ENCODE results near the gene BBS9. TPM values are rescaled to one million over a fixed set of nuclear protein-coding genes. Genes with fewer than 3 reads are reported as not detected.
A peak's percentile ranks its signal among the peaks of the same experiment; 100 is the strongest.
"Not testable (repeated sequence)": the region's sequence is repeated elsewhere in the genome, so short reads cannot be mapped to it uniquely, and the experiment has no call there.

The BBS9 gene
- total and polyA plus RNA-seq, 2 donors = 7.3 to 72.8 TPM

GRCh38 chr7:33503014-33503413 is 373.6 kb downstream of the BBS9 start:
- WGBS = 92% methylated on average over 9 of the region's 9 CpGs
- H3K4me1 ChIP-seq (ENCODE audit: insufficient read depth) = no peaks in the 10 kb centered on the region
- no peak overlapping the region for H3K4me3 ChIP-seq (ENCODE audit: low read depth, low read length)
- H3K36me3 ChIP-seq (ENCODE audit: insufficient read depth) = no peaks in the 10 kb centered on the region
- peak overlapping the region; percentile 10 for H3K27ac ChIP-seq (ENCODE audit: low read depth)
- peak; percentile 36 for DNase-seq (ENCODE audit: extremely low spot score)

GRCh38 chr7:33503736-33504135 is 374.4 kb downstream of the BBS9 start:
- H3K27ac ChIP-seq (ENCODE audit: low read depth) = no peak overlapping the region
- no peak for DNase-seq (ENCODE audit: extremely low spot score)
- no peaks in the 10 kb centered on the region for H3K4me1 ChIP-seq (ENCODE audit: insufficient read depth)
- H3K4me3 ChIP-seq (ENCODE audit: low read depth, low read length) = no peak overlapping the region
- no peaks in the 10 kb centered on the region for H3K36me3 ChIP-seq (ENCODE audit: insufficient read depth)
- WGBS = 64% methylated on average over 5 of the region's 5 CpGs

GRCh38 chr7:33504266-33504665 is 374.9 kb downstream of the BBS9 start:
- 89% methylated on average over 6 of the region's 6 CpGs for WGBS
- Histone ChIP-seq H3K4me1 (ENCODE audit: insufficient read depth) (no peaks in the 10 kb centered on the region), H3K36me3 (ENCODE audit: insufficient read depth) (no peaks in the 10 kb centered on the region), H3K27ac (ENCODE audit: low read depth) (no peak overlapping the region), H3K4me3 (ENCODE audit: low read depth, low read length) (no peak overlapping the region)
- DNase-seq (ENCODE audit: extremely low spot score) = no peak

- 93% methylated on average over 3 of the region's 3 CpGs for WGBS
- H3K36me3 ChIP-seq (ENCODE audit: insufficient read depth) = no peaks in the 10 kb centered on the region
- H3K27ac ChIP-seq (ENCODE audit: low read depth) = no peak overlapping the region
- no peak for DNase-seq (ENCODE audit: extremely low spot score)
- H3K4me3 ChIP-seq (ENCODE audit: low read depth, low read length) = no peak overlapping the region
- no peaks in the 10 kb centered on the region for H3K4me1 ChIP-seq (ENCODE audit: insufficient read depth)
Measured at GRCh38 chr7:33509206-33509605, 379.8 kb downstream of the BBS9 start.

- no peak overlapping the region for H3K27ac ChIP-seq (ENCODE audit: low read depth)
- no peaks in the 10 kb centered on the region for H3K4me1 ChIP-seq (ENCODE audit: insufficient read depth)
- no peak for DNase-seq (ENCODE audit: extremely low spot score)
- H3K4me3 ChIP-seq (ENCODE audit: low read depth, low read length) = no peak overlapping the region
- H3K36me3 ChIP-seq (ENCODE audit: insufficient read depth) = no peaks in the 10 kb centered on the region
- WGBS = 45% methylated on average over 3 of the region's 3 CpGs
Measured at GRCh38 chr7:33511778-33512177, 382.4 kb downstream of the BBS9 start.

GRCh38 chr7:33516568-33516967 is 387.2 kb downstream of the BBS9 start:
- no peaks in the 10 kb centered on the region for H3K4me1 ChIP-seq (ENCODE audit: insufficient read depth)
- DNase-seq (ENCODE audit: extremely low spot score) = no peak
- H3K27ac ChIP-seq (ENCODE audit: low read depth) = no peak overlapping the region
- no peak overlapping the region for H3K4me3 ChIP-seq (ENCODE audit: low read depth, low read length)
- no peaks in the 10 kb centered on the region for H3K36me3 ChIP-seq (ENCODE audit: insufficient read depth)
- 69% methylated on average over 1 of the region's 1 CpG for WGBS

GRCh38 chr7:33517191-33517590 is 387.8 kb downstream of the BBS9 start:
- WGBS = 96% methylated on average over 2 of the region's 2 CpGs
- Histone ChIP-seq H3K4me3 (ENCODE audit: low read depth, low read length) (no peak overlapping the region), H3K36me3 (ENCODE audit: insufficient read depth) (no peaks in the 10 kb centered on the region), H3K4me1 (ENCODE audit: insufficient read depth) (no peaks in the 10 kb centered on the region), H3K27ac (ENCODE audit: low read depth) (no peak overlapping the region)
- no peak for DNase-seq (ENCODE audit: extremely low spot score)

GRCh38 chr7:33527008-33527407 is 397.6 kb downstream of the BBS9 start:
- not testable (repeated sequence) for H3K4me1 ChIP-seq (ENCODE audit: insufficient read depth); H3K27ac ChIP-seq (ENCODE audit: low read depth); H3K36me3 ChIP-seq (ENCODE audit: insufficient read depth); DNase-seq (ENCODE audit: extremely low spot score); H3K4me3 ChIP-seq (ENCODE audit: low read depth, low read length)
- 68% methylated on average over 8 of the region's 9 CpGs for WGBS

- not testable (repeated sequence) for H3K4me3 ChIP-seq (ENCODE audit: low read depth, low read length); H3K36me3 ChIP-seq (ENCODE audit: insufficient read depth); H3K4me1 ChIP-seq (ENCODE audit: insufficient read depth); DNase-seq (ENCODE audit: extremely low spot score); H3K27ac ChIP-seq (ENCODE audit: low read depth)
- 86% methylated on average over 8 of the region's 10 CpGs for WGBS
Measured at GRCh38 chr7:33527613-33528012, 398.2 kb downstream of the BBS9 start.

GRCh38 chr7:33529070-33529469 is 399.7 kb downstream of the BBS9 start:
- Histone ChIP-seq H3K4me1 (ENCODE audit: insufficient read depth) (no peaks in the 10 kb centered on the region), H3K36me3 (ENCODE audit: insufficient read depth) (no peaks in the 10 kb centered on the region), H3K27ac (ENCODE audit: low read depth) (no peak overlapping the region), H3K4me3 (ENCODE audit: low read depth, low read length) (no peak overlapping the region)
- WGBS = 97% methylated on average over 2 of the region's 2 CpGs
- no peak for DNase-seq (ENCODE audit: extremely low spot score)

- Histone ChIP-seq H3K4me1 (ENCODE audit: insufficient read depth) (no peaks in the 10 kb centered on the region), H3K27ac (ENCODE audit: low read depth) (no peak overlapping the region), H3K4me3 (ENCODE audit: low read depth, low read length) (no peak overlapping the region), H3K36me3 (ENCODE audit: insufficient read depth) (no peaks in the 10 kb centered on the region)
- DNase-seq (ENCODE audit: extremely low spot score) = no peak
- WGBS = 94% methylated on average over 1 of the region's 1 CpG
Measured at GRCh38 chr7:33530664-33531063, 401.3 kb downstream of the BBS9 start.

GRCh38 chr7:33531888-33532287 is 402.5 kb downstream of the BBS9 start:
- H3K4me1 ChIP-seq (ENCODE audit: insufficient read depth) = no peaks in the 10 kb centered on the region
- no peak overlapping the region for H3K27ac ChIP-seq (ENCODE audit: low read depth)
- no peak for DNase-seq (ENCODE audit: extremely low spot score)
- 99% methylated on average over 4 of the region's 4 CpGs for WGBS
- no peak overlapping the region for H3K4me3 ChIP-seq (ENCODE audit: low read depth, low read length)
- no peaks in the 10 kb centered on the region for H3K36me3 ChIP-seq (ENCODE audit: insufficient read depth)

- Histone ChIP-seq H3K4me1 (ENCODE audit: insufficient read depth) (no peaks in the 10 kb centered on the region), H3K27ac (ENCODE audit: low read depth) (no peak overlapping the region), H3K36me3 (ENCODE audit: insufficient read depth) (no peaks in the 10 kb centered on the region), H3K4me3 (ENCODE audit: low read depth, low read length) (no peak overlapping the region)
- DNase-seq (ENCODE audit: extremely low spot score) = no peak
- 66% methylated on average over 1 of the region's 1 CpG for WGBS
Measured at GRCh38 chr7:33534833-33535232, 405.5 kb downstream of the BBS9 start.

GRCh38 chr7:33535989-33536388 is 406.6 kb downstream of the BBS9 start:
- no peaks in the 10 kb centered on the region for H3K4me1 ChIP-seq (ENCODE audit: insufficient read depth)
- DNase-seq (ENCODE audit: extremely low spot score) = no peak
- 81% methylated on average over 7 of the region's 7 CpGs for WGBS
- H3K4me3 ChIP-seq (ENCODE audit: low read depth, low read length) = no peak overlapping the region
- no peak overlapping the region for H3K27ac ChIP-seq (ENCODE audit: low read depth)
- no peaks in the 10 kb centered on the region for H3K36me3 ChIP-seq (ENCODE audit: insufficient read depth)

GRCh38 chr7:33536398-33537103 is 407.2 kb downstream of the BBS9 start:
- no peak for DNase-seq (ENCODE audit: extremely low spot score)
- Histone ChIP-seq H3K4me1 (ENCODE audit: insufficient read depth) (no peaks in the 10 kb centered on the region), H3K36me3 (ENCODE audit: insufficient read depth) (no peaks in the 10 kb centered on the region), H3K27ac (ENCODE audit: low read depth) (no peak overlapping the region), H3K4me3 (ENCODE audit: low read depth, low read length) (no peak overlapping the region)
- 39% methylated on average over 4 of the region's 4 CpGs for WGBS
